Lower lobe of right lung (tissue), 2 donors: Measurements from ENCODE around the gene SLC11A2. TPM values are rescaled to one million over a fixed set of nuclear protein-coding genes. Genes with fewer than 3 reads are reported as not detected.

Experiments used
- ATAC-seq, 2 donors: fragments of 200-7000 bp; cut with Tn5 transposase; one replicate each; pipeline ENCODE4 v1.9.1; 2020 to 2022; ENCODE audit warnings: mild to moderate bottlenecking in 2 of 2, moderate library complexity in 2 of 2
- DNase-seq: peaks from one replicate; pipeline ENCODE4 v3.0.0-alpha.2; 2020
- H3K27ac ChIP-seq: fragments of 200-600 bp; one replicate; pipeline ENCODE4 v1.8.0; 2022
- H3K27me3 ChIP-seq: fragments of 200-600 bp; one replicate; pipeline ENCODE4 v1.8.0; 2022; ENCODE audit warnings: low read depth
- H3K36me3 ChIP-seq: fragments of 200-600 bp; one replicate; pipeline ENCODE4 v1.8.0; 2022; ENCODE audit warnings: mild to moderate bottlenecking
- H3K4me1 ChIP-seq: fragments of 200-600 bp; one replicate; pipeline ENCODE4 v1.8.0; 2022
- H3K4me3 ChIP-seq: fragments of 200-600 bp; one replicate; pipeline ENCODE4 v1.8.0; 2022; ENCODE audit warnings: mild to moderate bottlenecking
- H3K9me3 ChIP-seq: fragments of 200-600 bp; one replicate; pipeline ENCODE4 v1.8.0; 2022
- intact Hi-C: fragments of 100-400 bp; cut with DNase I; formaldehyde crosslinking; loops from one replicate; pipeline ENCODE4 v1.11.0; 2022
- total RNA-seq: library from RNA; stranded (reverse); fragmentation: NEBNext Ultra II Directional; extraction: Animal tissue kit (Norgen Biotek cat#: 25700); gene quantifications from one replicate; pipeline ENCODE4 v1.2.1, GENCODE V29; 2021
- TF ChIP-seq, protein P1 (sequence below): fragments of 200-600 bp; IDR thresholded peaks from one replicate; pipeline ENCODE4 v1.8.0; 2022; ENCODE audit warnings: antibody characterized with exemption, mild to moderate bottlenecking
- donor health status: DM: no; HTN: yes; CAD: no; lungs with severe emphysema.

Gene SLC11A2
- total RNA-seq, 1 donor from 2014 or later, result 102 TPM

DNA sequence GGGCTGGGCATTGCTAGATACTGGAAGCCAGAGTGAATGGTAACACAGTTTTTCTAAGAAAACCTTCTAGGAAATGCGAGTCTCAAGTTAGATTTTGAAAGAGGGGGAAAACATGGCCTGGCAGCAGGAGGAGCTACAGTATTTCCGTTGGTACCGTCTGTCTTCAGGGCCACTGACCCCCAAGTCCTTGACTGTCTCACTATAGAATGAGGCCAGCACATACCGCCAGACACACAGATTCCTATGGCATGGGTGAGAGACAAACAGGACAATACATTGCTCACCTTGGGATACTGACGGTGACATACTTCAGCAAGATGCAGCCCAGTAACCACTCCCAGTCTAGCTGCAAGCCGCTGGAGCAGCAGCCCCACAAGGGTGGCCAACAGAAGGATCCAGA lies 21.7 kb downstream of the SLC11A2 start:
- intact Hi-C loops, result no loop called here
- H3K36me3 ChIP-seq, result peaks cover 80% of the 10 kb centered on the region
- ATAC-seq, result no peak
- TF ChIP-seq, protein P1, sequence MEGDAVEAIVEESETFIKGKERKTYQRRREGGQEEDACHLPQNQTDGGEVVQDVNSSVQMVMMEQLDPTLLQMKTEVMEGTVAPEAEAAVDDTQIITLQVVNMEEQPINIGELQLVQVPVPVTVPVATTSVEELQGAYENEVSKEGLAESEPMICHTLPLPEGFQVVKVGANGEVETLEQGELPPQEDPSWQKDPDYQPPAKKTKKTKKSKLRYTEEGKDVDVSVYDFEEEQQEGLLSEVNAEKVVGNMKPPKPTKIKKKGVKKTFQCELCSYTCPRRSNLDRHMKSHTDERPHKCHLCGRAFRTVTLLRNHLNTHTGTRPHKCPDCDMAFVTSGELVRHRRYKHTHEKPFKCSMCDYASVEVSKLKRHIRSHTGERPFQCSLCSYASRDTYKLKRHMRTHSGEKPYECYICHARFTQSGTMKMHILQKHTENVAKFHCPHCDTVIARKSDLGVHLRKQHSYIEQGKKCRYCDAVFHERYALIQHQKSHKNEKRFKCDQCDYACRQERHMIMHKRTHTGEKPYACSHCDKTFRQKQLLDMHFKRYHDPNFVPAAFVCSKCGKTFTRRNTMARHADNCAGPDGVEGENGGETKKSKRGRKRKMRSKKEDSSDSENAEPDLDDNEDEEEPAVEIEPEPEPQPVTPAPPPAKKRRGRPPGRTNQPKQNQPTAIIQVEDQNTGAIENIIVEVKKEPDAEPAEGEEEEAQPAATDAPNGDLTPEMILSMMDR, result no peak
- H3K9me3 ChIP-seq, result no peaks in the 10 kb centered on the region
- H3K27me3 ChIP-seq, result no peaks in the 10 kb centered on the region
- H3K4me3 ChIP-seq, result no peak overlapping the region
- H3K4me1 ChIP-seq, result peaks cover 23% of the 10 kb centered on the region
- H3K27ac ChIP-seq, result no peak overlapping the region
- DNase-seq, result no peak

DNA sequence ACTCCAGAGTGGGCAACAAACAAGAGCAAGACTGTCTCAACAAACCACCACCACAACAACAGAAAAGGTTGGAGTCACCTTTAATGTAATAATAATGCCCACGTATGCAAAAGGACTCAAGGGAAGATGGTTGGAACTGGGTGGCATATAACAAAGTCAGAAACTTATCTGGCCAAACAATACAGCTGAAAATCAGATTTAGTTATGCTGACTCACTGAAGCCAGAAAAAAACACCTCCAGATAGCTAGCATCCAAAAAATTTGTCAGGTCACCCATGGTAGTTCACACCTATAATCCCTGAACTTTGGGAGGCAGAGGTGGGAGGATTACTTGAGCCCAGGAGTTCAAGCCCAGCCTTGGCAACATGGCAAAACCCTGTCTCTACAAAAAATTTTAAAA lies 24.4 kb downstream of the SLC11A2 start:
- H3K4me3 ChIP-seq, result no peak overlapping the region
- no peaks in the 10 kb centered on the region for H3K27me3 ChIP-seq
- H3K9me3 ChIP-seq, result no peaks in the 10 kb centered on the region
- TF ChIP-seq, protein P1, result no peak
- intact Hi-C loops, result no loop called here
- no peak overlapping the region for H3K27ac ChIP-seq
- peaks cover 16% of the 10 kb centered on the region for H3K4me1 ChIP-seq
- DNase-seq (no peak), ATAC-seq (no peak)
- peaks cover 95% of the 10 kb centered on the region for H3K36me3 ChIP-seq

DNA sequence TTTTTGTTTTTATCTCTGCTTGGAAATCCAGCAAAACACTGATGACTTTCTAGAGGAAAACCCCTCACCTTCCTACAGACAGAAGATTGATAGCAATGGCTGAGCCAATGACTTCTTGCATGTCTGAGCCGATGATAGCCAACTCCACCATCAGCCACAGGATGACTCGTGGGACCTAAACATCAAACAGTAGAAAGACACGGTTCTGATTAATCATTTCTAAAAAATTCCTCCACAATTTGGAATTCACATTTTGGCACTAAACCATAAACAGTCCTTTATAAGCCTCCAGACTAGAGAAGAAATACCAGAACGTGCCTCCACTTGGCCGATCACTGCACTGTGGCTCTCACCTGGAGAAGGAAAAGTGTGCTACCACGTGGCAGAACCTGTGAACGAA lies 25.9 kb downstream of the SLC11A2 start:
- intact Hi-C loops, result no loop called here
- DNase-seq (no peak), ATAC-seq (no peak)
- peaks cover 96% of the 10 kb centered on the region for H3K36me3 ChIP-seq
- no peaks in the 10 kb centered on the region for H3K9me3 ChIP-seq
- peaks cover 2% of the 10 kb centered on the region for H3K4me1 ChIP-seq
- H3K4me3 ChIP-seq, result no peak overlapping the region
- no peaks in the 10 kb centered on the region for H3K27me3 ChIP-seq
- no peak overlapping the region for H3K27ac ChIP-seq
- TF ChIP-seq, protein P1, result no peak

DNA sequence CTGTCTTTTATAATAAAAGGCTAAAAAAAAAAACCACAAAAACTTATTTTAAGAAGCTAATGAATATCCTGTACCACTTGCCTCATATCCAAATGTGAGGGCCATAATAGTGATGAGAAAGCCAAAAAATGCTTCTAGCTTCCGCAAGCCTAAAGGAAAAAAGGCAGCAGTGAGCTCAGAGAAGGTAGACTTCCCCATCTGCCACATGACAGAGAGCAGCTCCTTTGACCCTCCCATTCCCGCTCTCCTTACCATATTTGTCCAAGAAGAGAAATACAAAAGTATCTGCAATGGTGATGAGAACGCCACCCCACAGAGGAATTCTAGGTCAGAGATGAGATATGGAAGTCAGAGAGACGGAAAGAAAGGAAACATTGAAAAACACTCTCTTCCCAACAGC lies 27.1 kb downstream of the SLC11A2 start:
- H3K4me3 ChIP-seq, result no peak overlapping the region
- no peaks in the 10 kb centered on the region for H3K9me3 ChIP-seq
- H3K4me1 ChIP-seq, result no peaks in the 10 kb centered on the region
- intact Hi-C loops, result no loop called here
- H3K27me3 ChIP-seq, result no peaks in the 10 kb centered on the region
- H3K27ac ChIP-seq, result no peak overlapping the region
- ATAC-seq (peak in 1 of 2 donors; percentile 42), DNase-seq (no peak)
- peaks cover 96% of the 10 kb centered on the region for H3K36me3 ChIP-seq
- TF ChIP-seq, protein P1, result no peak

DNA sequence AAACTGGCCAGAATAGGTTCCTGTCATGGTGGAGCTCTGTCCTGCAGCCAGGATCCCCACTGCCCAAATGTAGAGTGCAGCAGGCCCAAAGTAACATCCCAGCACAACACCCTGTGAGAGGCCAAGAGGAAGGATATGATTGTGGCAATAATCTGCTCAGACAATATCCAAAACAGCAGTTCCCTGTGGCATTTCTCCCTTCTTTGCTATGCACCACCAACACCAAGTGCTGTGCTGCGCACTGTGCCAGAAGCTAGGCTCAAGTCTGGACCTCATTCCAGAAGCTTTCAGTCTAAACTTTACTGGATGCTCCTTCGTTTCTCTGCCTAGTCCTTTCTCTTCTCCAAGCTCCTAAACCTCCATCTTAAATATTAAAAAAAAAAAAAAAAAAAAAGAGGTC lies 33.4 kb downstream of the SLC11A2 start:
- Histone ChIP-seq H3K36me3 (peaks cover 87% of the 10 kb centered on the region), H3K27ac (no peak overlapping the region), H3K9me3 (no peaks in the 10 kb centered on the region), H3K4me1 (no peaks in the 10 kb centered on the region), H3K4me3 (no peak overlapping the region), H3K27me3 (no peaks in the 10 kb centered on the region)
- ATAC-seq (peak; percentile 9 to 21), DNase-seq (no peak)
- intact Hi-C loops, result no loop called here
- TF ChIP-seq, protein P1, result no peak

DNA sequence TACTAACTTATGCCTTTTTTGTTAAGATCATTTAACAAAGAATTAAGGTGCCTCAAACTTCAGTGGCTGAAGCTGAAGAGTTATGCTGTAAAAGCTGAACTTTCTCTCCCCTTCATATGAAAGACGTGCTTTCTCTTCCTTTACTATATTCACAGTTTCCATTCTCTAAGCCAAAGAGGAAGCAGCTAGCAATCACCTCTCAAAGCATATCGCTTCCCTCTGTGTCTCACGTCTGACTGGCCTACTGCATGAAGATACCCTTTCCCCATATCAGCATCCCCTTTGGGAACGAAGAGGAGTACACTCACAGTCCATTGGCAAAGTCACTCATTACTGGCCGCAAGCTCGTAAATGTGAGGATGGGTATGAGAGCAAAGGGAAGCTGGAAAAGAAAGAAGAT lies 34.9 kb downstream of the SLC11A2 start:
- Histone ChIP-seq H3K36me3 (peaks cover 81% of the 10 kb centered on the region), H3K27ac (no peak overlapping the region), H3K4me3 (no peak overlapping the region), H3K27me3 (no peaks in the 10 kb centered on the region), H3K9me3 (no peaks in the 10 kb centered on the region), H3K4me1 (peaks cover 9% of the 10 kb centered on the region)
- no peak for DNase-seq
- intact Hi-C loops, result no loop called here
- TF ChIP-seq, protein P1, result no peak
- ATAC-seq, result no peak
